Activated T-helper 2 cell treated with anti-CD3 and anti-CD28 coated beads, Interferon-gamma antibody, Interleukin-2, Interleukin-4, amounts not matched to agents 10 μg/mL and 5 μg/mL and 100 μg/mL, durations not matched to agents 14 hours and 24 hours and 36 hours (primary cell): ENCODE data around the gene PHC2. TPM values are rescaled to one million over a fixed set of nuclear protein-coding genes. Genes with fewer than 3 reads are reported as not detected.

Experiments used
- DNase-seq: peaks from one replicate; pipeline ENCODE4 v3.0.0; 2021; ENCODE audit warnings: low spot score
- H3K27ac Mint-ChIP-seq: one replicate; pipeline ENCODE4 v1.8.0; 2021; ENCODE audit warnings: mixed read lengths
- H3K27me3 Mint-ChIP-seq: one replicate; pipeline ENCODE4 v1.8.0; 2021; ENCODE audit warnings: low read depth, mixed read lengths
- H3K36me3 Mint-ChIP-seq: one replicate; pipeline ENCODE4 v1.8.0; 2021; ENCODE audit warnings: low read depth, mixed read lengths
- H3K4me1 Mint-ChIP-seq: one replicate; pipeline ENCODE4 v1.8.0; 2021; ENCODE audit warnings: low read depth, mixed read lengths
- H3K4me3 Mint-ChIP-seq: one replicate; pipeline ENCODE4 v1.8.0; 2021; ENCODE audit warnings: low read depth, mild to moderate bottlenecking, moderate library complexity, mixed read lengths
- H3K9me3 Mint-ChIP-seq: one replicate; pipeline ENCODE4 v1.8.0; 2021; ENCODE audit warnings: mixed read lengths
- intact Hi-C: fragments of 100-400 bp; cut with micrococcal nuclease; formaldehyde crosslinking; loops from one replicate; pipeline ENCODE4 v1.15.1; 2023
- total RNA-seq: library from RNA; stranded (reverse); gene quantifications from 2 replicates; pipeline ENCODE4 v1.2.3, GENCODE V29; 2022

PHC2 gene
- total RNA-seq, 1 donor from 2014 or later = 33.1 TPM

DNA sequence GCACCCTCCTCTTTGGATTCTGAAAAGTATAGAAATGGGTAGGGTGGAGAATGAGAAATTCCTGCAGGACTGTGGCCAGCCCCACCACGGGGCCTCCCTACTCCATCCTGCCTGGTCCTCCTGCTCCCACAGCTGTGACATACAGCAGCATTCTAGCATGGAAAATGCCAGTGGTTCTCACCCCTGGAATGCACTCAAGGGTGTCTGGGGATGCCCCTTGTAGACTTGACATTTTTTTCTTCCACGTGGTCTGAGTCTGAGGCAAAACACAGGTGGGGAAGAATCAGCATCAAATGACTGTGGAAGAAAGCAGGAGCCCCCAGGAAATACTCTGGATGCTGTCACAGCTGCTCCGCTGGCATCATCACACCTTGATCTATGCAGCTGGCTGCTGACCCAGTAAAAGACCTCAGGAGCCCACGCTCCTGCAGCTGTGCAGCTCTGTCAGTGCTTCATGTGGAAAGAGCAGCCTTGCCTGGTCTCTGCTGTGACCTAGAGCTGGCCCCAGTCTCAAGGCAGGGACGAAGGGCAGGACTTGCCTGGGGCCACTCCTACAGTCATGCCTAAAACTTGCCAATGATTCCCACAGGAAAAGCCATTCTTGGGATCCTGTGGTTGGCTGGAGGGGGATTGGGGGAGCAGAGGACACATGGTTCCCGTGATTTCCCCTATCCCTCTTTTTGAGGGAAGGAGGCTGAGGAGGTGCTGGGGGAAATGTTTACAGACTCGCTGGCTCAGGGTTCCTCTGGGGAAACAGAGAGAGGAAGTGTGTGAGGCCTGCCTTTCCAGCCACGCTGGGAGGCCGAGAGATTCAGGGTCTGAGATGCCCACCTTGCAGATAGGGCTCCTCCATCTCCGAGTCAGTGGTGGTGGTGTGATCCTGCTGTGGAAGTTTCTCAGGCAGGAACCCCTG, 99.2 kb downstream of the PHC2 start:
- Mint-ChIP-seq H3K36me3 (peaks cover 60% of the 10 kb centered on the region), H3K27ac (no peak overlapping the region)

DNA sequence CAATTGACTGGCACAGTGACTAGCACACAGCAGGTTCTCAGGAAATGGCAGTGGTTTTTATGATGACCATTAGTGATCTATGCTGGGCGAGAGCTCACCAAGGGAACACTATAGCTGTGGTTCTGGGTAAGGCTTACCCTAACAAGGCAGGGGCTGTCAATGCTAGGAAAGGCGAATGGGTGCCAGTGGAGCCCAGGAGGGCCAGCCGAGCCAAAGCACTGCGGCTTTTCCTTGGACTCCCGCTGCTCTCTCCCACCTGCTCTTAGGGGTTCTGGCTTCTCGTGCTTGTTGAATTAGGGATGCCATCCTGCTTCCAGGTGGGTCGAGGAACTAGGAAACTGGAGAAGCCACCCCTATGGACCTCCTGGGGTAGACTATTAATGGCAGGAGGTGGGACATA, 100.0 kb downstream of the PHC2 start:
- no peak overlapping the region for H3K4me3 Mint-ChIP-seq
- no peaks in the 10 kb centered on the region for H3K27me3 Mint-ChIP-seq
- intact Hi-C loops = no loop called here
- H3K36me3 Mint-ChIP-seq = peaks cover 65% of the 10 kb centered on the region
- peaks cover 5% of the 10 kb centered on the region for H3K4me1 Mint-ChIP-seq
- no peak for DNase-seq
- H3K27ac Mint-ChIP-seq = no peak overlapping the region
- no peaks in the 10 kb centered on the region for H3K9me3 Mint-ChIP-seq

More for the DNA sequence above, 99.2 kb downstream of the PHC2 start:
- no peak for DNase-seq
- Mint-ChIP-seq H3K4me3 (no peak overlapping the region), H3K27me3 (no peaks in the 10 kb centered on the region), H3K4me1 (peaks cover 5% of the 10 kb centered on the region), H3K9me3 (no peaks in the 10 kb centered on the region)
- intact Hi-C loops = no loop called here

DNA sequence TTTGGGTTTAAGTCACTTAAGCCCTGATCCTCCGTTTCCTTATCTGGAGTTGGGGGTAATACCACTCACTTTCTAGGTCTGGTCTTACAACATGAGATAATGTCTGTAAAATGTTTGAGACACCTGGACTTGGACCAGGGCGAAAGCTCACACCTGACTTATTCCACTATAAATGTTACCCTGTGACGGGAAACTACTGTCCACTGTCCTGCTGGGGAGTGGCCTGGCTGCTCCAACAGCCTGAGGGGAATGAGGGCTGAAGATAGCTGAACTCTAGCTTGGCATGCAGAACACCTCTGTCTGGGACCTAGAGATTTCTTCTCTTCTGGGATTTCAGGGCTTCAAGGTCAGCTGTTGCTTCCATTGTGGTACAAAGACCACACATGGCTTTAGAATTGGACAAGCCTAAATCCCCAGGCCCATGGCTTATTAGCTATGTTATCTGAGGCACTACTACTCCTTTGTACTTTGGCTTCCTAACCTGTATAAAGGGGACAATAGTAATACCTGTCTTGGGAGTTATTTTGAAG, 100.5 kb downstream of the PHC2 start:
- no peaks in the 10 kb centered on the region for H3K9me3 Mint-ChIP-seq
- H3K36me3 Mint-ChIP-seq = peaks cover 70% of the 10 kb centered on the region
- intact Hi-C loops = no loop called here
- DNase-seq = no peak
- H3K4me3 Mint-ChIP-seq = no peak overlapping the region
- peaks cover 5% of the 10 kb centered on the region for H3K4me1 Mint-ChIP-seq
- H3K27ac Mint-ChIP-seq = no peak overlapping the region
- H3K27me3 Mint-ChIP-seq = no peaks in the 10 kb centered on the region

DNA sequence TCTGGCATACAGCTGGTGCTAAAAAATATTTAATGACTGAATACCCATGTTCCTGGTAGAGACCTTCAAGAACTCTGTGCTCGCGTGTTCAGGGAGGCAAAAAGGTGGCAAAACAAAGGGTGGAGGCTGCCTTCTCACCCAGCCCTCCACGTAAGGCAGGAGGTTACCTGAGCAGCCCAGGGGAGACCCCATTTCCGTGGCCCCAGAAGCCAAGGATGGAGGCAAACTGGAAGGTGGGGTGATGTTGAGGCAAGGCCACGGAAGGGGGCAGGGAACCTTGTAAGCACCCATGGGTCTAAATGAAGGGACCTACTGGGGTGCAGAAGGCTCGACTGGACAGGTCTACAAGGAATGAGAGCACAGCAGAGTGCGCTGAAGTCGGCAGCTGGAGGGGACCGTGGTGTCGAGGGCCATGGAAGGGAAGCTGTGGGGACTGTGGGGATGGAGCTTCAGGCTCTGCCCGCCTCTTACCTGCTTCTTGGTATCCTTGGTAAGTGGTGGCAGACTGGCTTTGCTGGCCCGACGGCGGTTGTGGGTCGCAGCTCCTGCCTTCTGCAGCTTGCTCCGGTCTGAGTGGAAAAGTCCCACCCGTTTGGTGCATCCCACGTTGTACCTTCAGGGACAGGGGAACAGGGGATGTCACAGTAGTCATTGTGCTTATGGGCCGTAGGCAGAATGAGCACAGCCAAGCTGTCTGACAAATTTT, 101.1 kb downstream of the PHC2 start:
- H3K36me3 Mint-ChIP-seq = peaks cover 73% of the 10 kb centered on the region
- no peaks in the 10 kb centered on the region for H3K27me3 Mint-ChIP-seq
- H3K4me1 Mint-ChIP-seq = no peaks in the 10 kb centered on the region
- intact Hi-C loops = no loop called here
- no peaks in the 10 kb centered on the region for H3K9me3 Mint-ChIP-seq
- H3K4me3 Mint-ChIP-seq = no peak overlapping the region
- H3K27ac Mint-ChIP-seq = no peak overlapping the region
- no peak for DNase-seq

DNA sequence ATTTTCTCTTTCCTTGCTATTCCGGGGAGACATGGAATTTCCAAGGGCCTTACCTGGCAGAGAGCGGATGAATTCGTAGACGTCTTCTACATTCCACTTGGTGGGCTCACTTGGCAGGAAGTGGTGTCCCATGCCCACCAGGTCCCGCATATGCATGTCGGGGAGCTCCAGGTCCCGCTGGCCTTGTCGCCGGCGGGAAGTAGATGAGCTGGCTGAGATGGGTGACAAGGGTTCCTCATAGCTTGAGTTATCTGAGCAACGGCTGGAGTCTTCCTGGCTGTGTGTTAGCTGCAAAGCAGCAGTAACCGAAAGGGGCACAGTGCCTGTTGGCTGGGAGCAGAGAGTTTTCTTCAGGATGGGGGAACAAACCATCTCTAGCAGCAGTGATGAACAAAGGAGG, 102.1 kb downstream of the PHC2 start:
- Mint-ChIP-seq H3K27me3 (no peaks in the 10 kb centered on the region), H3K36me3 (peaks cover 72% of the 10 kb centered on the region), H3K4me1 (no peaks in the 10 kb centered on the region), H3K27ac (no peak overlapping the region), H3K4me3 (no peak overlapping the region), H3K9me3 (no peaks in the 10 kb centered on the region)
- DNase-seq = no peak
- intact Hi-C loops = no loop called here

DNA sequence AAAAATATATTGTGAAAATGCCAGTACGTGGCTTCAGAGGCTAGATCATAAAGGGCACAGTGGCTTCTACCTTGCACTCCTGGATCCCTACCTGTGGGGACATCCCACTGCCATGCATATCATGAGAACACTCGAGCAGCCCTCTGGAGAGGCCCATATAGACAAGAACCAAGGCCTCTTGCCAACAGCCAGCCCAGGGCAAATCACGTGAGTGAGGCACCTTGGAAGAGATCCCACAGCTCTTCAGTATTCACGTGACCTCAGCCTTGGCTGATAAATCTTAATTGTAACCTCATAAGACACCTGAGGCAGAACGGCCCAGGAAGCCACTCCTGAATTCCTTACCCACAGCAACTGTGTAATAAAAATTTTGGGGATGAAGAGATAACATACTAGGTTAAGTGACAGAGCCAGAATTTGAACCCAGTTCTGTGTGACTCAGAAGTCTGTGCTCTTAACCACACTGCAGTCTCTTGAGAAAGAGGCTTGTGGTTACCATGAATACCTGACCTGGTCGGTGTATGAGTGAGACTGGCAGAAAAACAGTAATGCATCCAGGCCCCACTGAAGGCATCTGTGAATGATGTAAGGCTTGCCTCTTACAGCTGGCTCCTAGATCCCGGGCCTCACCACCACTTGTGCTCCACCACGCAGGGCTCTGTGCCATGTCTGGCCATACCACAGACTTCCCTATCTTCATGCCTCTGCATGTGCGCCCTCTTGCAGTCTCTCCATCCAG, 103.1 kb downstream of the PHC2 start:
- Mint-ChIP-seq H3K4me3 (no peak overlapping the region), H3K4me1 (no peaks in the 10 kb centered on the region), H3K36me3 (peaks cover 67% of the 10 kb centered on the region), H3K27me3 (no peaks in the 10 kb centered on the region), H3K9me3 (no peaks in the 10 kb centered on the region), H3K27ac (no peak overlapping the region)
- no peak for DNase-seq
- intact Hi-C loops = no loop called here

DNA sequence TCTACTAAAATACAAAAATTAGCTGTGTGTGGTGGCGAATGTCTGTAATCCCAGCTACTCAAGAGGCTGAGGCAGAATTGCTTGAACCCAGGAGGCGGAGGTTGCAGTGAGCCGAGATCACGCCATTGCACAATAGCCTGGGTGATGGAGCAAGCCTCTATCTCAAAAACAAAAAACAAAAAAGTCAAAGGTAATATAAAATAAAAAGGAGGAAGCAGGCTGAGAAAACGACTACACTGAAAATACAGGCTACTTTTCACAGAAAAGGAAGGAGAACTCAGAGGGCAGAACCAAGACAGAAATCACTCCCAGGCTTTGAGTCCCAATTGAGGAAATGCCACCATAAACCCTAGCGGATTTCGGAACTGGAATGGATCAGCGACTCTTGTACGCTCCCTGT, 104.1 kb downstream of the PHC2 start:
- Mint-ChIP-seq H3K4me1 (no peaks in the 10 kb centered on the region), H3K27me3 (no peaks in the 10 kb centered on the region), H3K36me3 (peaks cover 59% of the 10 kb centered on the region), H3K27ac (no peak overlapping the region), H3K4me3 (no peak overlapping the region), H3K9me3 (no peaks in the 10 kb centered on the region)
- intact Hi-C loops = no loop called here
- no peak for DNase-seq

DNA sequence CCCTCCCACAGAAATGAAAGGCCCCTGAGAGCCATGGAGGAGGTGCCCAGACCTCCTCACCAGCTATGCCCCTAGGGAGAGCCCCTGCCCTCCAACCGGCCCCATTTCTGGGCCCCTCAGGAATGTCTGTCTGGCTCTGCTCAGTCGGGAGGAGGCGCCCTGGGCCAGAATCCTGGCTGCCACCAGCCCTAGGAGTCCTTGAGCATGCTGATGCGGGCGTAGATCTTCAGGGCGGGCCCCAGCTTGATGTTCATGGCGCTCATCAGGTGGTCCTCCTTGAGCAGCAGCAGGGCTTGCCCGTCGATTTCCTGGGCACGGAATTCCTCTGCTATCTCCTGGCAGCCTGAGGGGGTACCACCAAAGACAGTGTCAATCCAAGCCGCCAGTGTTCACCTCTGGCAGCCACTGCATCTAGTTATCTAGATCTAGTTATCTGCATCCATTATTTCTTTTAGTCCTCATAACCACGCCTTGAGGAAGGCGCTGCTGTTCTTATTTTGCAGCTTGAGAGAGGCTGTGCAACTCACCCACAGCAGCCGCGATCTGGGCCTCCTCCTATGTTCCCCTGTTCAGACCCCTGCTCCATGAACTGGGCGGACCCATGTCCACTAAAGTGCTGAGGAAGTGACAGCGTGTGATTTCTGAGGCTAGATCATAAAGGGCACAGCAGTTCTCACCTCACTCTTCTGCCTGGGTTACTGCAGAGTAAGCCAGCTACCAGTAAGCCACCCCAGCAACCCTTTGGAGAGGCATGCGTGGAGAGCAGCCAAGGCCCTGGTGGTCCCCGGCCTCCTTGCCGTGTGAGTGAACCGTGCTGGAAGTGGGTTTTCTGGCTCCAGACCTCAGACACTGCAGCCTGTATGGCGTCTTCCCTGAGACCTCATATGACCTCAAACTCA, 106.0 kb downstream of the PHC2 start:
- H3K27ac Mint-ChIP-seq = no peak overlapping the region
- H3K4me3 Mint-ChIP-seq = no peak overlapping the region
- H3K36me3 Mint-ChIP-seq = peaks cover 49% of the 10 kb centered on the region
- no peaks in the 10 kb centered on the region for H3K4me1 Mint-ChIP-seq
- no peak for DNase-seq
- intact Hi-C loops = no loop called here
- H3K27me3 Mint-ChIP-seq = no peaks in the 10 kb centered on the region
- no peaks in the 10 kb centered on the region for H3K9me3 Mint-ChIP-seq

DNA sequence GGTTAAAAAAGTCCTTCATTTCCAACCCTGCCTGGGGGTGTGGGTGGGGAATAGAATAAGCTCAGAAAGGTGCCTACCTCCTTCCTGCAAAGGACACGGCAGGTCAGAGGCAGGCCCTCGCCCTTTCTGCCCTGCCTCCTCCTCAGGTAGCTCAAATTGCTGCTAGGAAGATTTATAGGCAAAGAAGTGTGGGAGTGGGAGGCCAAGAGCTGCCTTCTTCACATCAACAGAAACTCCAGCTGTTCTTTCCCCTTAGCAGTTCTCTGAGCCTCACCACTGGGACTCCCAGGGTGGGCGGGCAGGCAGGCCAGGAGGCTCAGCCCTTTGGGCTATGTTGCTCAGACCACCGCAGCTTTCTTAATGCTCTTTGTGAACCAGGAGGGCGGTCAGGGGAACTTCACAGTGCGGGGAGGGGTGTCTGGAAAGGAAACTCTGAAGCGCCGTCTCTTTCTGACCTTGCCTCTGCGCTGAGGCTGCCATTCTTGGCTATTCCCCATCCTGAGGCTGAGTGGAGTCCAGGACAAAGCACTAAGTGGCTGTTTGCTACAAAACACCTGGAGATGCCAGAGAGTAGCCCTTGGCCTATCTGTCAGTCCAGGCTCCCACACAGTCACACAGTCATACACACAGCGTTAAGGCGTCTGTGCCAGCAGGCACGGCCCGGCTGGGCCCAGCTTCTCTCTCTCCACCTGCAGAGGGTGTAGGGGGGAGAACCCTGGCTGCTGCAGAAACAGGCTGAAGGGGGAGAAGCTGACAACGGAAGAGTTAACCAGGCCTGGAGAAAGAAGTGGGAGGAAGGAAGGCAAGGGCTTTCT, 107.0 kb downstream of the PHC2 start:
- Mint-ChIP-seq H3K27ac (no peak overlapping the region), H3K4me1 (no peaks in the 10 kb centered on the region), H3K9me3 (no peaks in the 10 kb centered on the region), H3K36me3 (peaks cover 38% of the 10 kb centered on the region), H3K27me3 (no peaks in the 10 kb centered on the region), H3K4me3 (no peak overlapping the region)
- DNase-seq = no peak
- intact Hi-C loops = no loop called here

DNA sequence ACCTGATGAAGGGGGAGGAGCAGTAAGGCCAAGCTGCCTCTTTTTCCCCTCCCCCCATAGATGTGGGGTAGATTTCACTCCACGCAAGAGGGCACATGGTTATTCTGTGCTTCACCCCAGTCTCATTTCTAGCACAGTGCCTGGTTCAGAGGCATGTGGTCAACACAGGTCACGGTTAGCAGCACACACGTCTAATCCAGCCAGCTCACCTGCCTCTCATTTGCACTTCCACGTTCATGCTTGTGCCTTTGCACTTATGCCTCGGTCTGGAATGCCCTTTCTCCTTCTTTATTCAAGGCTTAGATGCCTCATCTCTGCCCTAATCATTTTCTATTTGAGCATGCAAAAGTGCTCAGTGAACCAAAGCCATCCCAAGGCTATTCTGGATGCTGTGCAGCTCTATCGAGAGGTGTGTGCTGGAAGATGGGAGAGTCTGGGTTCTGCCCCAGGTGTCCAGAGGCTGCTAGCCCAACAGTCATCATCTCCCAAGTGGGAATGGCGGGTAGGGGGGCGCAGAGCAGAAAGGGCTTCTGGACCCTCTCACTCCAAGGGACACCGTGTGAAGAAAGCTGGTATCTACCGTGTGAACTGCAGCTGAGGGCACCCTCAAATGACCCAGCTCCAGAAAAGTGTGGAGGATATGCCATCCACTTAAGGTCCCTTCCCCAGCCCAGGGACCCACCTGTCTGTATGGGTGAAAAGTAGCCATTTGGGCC, 107.9 kb downstream of the PHC2 start:
- no peak overlapping the region for H3K4me3 Mint-ChIP-seq
- no peak for DNase-seq
- H3K4me1 Mint-ChIP-seq = no peaks in the 10 kb centered on the region
- H3K27me3 Mint-ChIP-seq = no peaks in the 10 kb centered on the region
- H3K9me3 Mint-ChIP-seq = no peaks in the 10 kb centered on the region
- intact Hi-C loops = no loop called here
- no peak overlapping the region for H3K27ac Mint-ChIP-seq
- peaks cover 31% of the 10 kb centered on the region for H3K36me3 Mint-ChIP-seq

DNA sequence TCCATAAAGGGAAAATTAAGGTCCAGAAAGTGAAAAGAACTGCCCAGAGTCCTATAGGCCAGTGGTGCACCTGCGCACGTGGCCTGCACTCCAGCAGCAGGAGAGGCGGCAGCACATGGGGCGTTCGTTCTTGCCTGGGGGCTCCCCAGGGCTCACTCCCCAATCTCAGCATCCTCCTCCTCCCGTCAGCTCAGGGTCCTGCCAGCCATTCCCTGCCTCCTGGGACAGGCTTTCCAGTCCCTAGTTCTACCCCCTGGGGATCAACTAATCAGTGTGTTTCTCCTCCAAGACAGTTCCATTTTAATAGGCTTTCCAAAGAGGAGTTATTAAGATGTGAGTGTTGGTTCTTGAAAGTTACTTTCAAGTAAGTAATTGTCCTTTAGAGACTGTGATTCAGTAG, 108.8 kb downstream of the PHC2 start:
- Mint-ChIP-seq H3K27me3 (no peaks in the 10 kb centered on the region), H3K9me3 (no peaks in the 10 kb centered on the region), H3K4me3 (no peak overlapping the region), H3K27ac (no peak overlapping the region), H3K4me1 (no peaks in the 10 kb centered on the region), H3K36me3 (peaks cover 29% of the 10 kb centered on the region)
- no peak for DNase-seq
- intact Hi-C loops = no loop called here
